Fibroblast of villous mesenchyme (primary cell): ENCODE measurements around the gene SORBS1. TPM values are rescaled to one million over a fixed set of nuclear protein-coding genes. Genes with fewer than 3 reads are reported as not detected.

Experiments
- DNase-seq: peaks from one replicate; pipeline ENCODE4 v3.0.0-alpha.2; 2010; ENCODE audit warnings: low read depth
- H3K4me3 ChIP-seq: 2 replicates; pipeline ENCODE4 v1.5.1; 2011; ENCODE audit warnings: low read depth, mild to moderate bottlenecking, low read length
- total RNA-seq: library from RNA; depleted of rRNA; stranded (reverse); fragments of >200 nt; gene quantifications from 2 replicates; pipeline ENCODE4 v1.2.3, GENCODE V29; 2012
- TF ChIP-seq, protein P1 (sequence below): IDR thresholded peaks from 2 replicates; pipeline ENCODE4 v1.5.1; 2012; ENCODE audit warnings: low read depth, mild to moderate bottlenecking, low read length; ENCODE audit not compliant: insufficient read depth

The SORBS1 gene
- total RNA-seq, 1 donor, result 8.2 TPM

DNA sequence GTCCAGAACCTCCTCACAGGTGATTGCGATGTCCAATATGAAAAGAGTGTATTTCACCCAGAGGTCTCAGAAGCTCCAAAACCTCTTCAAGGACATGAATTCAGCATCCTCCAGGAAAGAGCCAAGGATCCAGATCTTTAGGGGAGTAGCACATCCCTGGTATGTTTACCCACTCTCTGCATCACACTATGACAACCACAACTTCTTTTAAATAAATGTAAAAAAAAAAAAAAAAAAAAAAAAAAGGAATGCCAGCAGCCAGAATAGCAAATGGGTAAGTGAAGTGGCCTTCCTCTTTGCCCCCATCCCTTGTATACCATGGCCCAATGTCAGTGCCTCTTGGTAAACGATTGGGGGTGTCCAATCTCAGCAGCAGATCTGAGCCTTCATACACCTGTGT is 67.3 kb downstream of the SORBS1 start:
- no peak for DNase-seq
- TF ChIP-seq, protein P1, sequence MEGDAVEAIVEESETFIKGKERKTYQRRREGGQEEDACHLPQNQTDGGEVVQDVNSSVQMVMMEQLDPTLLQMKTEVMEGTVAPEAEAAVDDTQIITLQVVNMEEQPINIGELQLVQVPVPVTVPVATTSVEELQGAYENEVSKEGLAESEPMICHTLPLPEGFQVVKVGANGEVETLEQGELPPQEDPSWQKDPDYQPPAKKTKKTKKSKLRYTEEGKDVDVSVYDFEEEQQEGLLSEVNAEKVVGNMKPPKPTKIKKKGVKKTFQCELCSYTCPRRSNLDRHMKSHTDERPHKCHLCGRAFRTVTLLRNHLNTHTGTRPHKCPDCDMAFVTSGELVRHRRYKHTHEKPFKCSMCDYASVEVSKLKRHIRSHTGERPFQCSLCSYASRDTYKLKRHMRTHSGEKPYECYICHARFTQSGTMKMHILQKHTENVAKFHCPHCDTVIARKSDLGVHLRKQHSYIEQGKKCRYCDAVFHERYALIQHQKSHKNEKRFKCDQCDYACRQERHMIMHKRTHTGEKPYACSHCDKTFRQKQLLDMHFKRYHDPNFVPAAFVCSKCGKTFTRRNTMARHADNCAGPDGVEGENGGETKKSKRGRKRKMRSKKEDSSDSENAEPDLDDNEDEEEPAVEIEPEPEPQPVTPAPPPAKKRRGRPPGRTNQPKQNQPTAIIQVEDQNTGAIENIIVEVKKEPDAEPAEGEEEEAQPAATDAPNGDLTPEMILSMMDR, result no peak
- no peak overlapping the region for H3K4me3 ChIP-seq

DNA sequence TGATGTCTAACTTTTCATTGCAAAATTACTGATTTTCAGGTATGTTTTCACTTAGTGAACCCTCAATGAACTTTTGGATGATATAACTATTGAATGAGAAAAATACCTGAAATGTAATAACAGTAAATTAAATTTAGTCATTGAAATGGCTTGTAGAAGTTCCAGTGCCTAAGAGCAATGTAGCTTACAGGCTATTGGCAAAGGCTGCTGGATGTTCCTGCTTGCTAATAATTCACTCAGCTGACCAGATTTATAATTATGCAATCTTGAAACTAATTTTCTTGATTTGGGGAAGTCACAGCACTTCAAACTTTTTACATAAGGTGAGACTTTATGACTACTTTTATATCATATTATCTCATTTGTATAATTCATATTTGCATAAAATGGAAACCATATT is 73.2 kb downstream of the SORBS1 start:
- TF ChIP-seq, protein P1, result no peak
- no peak for DNase-seq

DNA sequence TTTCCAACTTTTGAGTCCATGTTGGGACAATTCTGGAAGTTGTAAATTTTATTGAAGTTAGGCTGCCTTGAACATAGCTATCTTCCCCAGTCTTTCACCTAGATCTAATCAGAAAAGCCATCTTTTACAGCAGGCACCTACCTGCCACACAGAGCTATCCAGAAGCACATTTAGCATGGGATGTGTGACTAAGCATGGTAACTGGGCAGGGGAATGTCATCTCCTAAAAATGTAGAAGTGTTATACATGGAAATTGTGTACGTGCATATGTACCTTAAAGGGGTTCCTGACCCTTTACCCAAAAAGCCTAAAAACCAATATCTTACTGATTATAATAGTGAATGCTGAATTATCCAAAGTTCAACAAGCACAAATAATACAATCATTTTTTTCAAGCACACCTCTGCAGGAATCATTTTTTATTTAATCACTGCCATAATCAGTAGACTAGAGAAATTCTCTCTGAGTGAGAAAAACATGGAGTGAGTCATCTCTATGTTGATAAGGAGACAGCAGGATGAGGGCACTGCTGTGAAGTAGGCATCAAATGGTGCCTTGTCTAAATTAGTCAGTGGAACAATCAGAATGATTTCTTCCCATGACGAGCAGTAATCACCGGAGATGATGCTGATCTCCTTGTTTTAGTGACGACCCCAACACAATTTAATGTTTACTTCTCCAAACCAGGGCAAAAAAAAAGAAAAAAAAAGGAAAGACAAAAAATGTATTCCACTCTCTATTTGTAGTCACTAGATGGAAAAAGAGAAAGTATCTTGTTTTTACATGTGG is 75.9 kb downstream of the SORBS1 start:
- H3K4me3 ChIP-seq, result no peak overlapping the region
- DNase-seq, result no peak
- TF ChIP-seq, protein P1, result no peak

More for the DNA sequence above, 73.2 kb downstream of the SORBS1 start:
- H3K4me3 ChIP-seq, result no peak overlapping the region

DNA sequence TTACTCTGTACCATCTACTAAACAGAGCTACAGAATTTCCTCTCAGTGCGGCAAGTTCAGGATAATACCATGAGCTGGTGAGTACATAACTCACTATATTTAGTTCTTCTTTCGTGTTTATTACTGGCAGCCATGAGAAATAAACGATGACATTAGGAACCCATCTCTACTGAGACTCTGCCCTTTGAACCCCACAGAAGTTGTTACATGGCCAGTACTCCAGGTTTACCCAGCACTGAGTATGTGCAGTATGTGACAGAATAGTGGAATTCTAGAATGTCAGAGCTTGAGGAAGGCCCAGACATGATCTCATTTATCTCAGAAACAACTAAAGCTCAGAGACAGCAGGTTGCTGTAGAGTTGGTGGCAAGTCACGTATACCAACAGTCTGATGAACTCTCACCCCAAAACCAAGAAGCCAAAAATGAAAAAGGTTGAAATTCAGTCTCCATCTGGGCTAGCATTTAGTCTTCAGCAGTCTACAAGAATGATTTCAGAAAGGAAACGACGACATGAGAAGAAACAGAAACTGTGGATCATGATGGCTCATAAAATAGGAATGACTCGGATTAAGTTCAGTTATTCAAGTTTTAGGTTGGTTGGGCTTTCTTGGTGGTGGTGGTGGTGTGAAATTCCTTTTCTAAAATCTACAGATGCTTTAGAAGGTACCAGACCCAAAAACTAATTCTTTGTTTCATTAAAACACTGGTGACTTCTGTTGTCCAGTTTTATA is 78.5 kb downstream of the SORBS1 start:
- no peak overlapping the region for H3K4me3 ChIP-seq
- DNase-seq, result peak; percentile 16

DNA sequence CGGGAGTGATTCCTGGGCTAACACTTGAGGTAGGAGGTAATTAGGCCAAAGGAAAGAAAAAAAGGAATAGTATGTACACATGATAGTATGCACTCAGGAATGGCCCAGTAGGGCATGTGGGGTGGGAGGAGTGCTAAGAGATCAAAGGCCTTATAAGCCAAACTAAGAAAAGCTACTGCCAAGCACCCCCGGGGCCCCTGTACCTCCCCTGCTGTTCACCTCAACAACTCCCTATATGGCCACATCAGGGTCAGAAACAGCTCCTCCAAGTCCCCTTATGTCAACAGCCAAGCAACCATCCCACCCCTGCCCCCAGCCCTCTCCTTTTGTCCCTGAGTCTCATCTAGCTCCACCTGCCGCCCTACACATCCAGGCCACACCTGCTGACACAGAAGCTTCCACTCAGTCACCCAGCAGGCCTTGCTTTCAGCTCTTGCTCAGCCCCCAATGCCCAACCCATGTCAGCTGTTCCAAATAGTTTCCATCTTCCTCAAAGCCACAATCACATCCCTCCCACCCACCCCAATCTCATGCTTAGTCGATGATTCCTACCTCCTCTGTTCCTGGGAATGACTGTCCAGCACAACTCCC is 80.2 kb downstream of the SORBS1 start:
- TF ChIP-seq, protein P1, result no peak
- no peak for DNase-seq
- H3K4me3 ChIP-seq, result no peak overlapping the region

More for the DNA sequence above, 78.5 kb downstream of the SORBS1 start:
- TF ChIP-seq, protein P1, result no peak

- H3K4me3 ChIP-seq, result no peak overlapping the region
- TF ChIP-seq, protein P1, result no peak
- peak; percentile 17 for DNase-seq
Observed at GRCh38 chr10:95480102-95480900, 80.9 kb downstream of the SORBS1 start.
